BE2C (cell line): Measurements from ENCODE around the gene FMNL2.

Experiments
- DNase-seq: peaks from one replicate; pipeline ENCODE4 v3.0.0-alpha.2; 2020
- H3K27me3 ChIP-seq: fragments of 250-450 bp; sonication (Bioruptor Pico); 2 replicates; pipeline ENCODE4 v1.5.1; 2020; ENCODE audit warnings: mild to moderate bottlenecking
- H3K36me3 ChIP-seq: fragments of 250-450 bp; sonication (Bioruptor Pico); 2 replicates; pipeline ENCODE4 v1.5.1; 2020; ENCODE audit warnings: mild to moderate bottlenecking
- H3K4me1 ChIP-seq: fragments of 250-450 bp; sonication (Bioruptor Pico); 2 replicates; pipeline ENCODE4 v1.5.1; 2020
- H3K4me3 ChIP-seq: 2 replicates; pipeline ENCODE4 v1.5.1; 2011; ENCODE audit warnings: low read depth, low read length
- H3K9me3 ChIP-seq: fragments of 250-450 bp; sonication (Bioruptor Pico); 2 replicates; pipeline ENCODE4 v1.5.1; 2020
- TF ChIP-seq, protein P1 (sequence below): IDR thresholded peaks from 2 replicates; pipeline ENCODE4 v1.5.1; 2012; ENCODE audit warnings: mild to moderate bottlenecking, low read depth, low read length

Gene FMNL2

DNA sequence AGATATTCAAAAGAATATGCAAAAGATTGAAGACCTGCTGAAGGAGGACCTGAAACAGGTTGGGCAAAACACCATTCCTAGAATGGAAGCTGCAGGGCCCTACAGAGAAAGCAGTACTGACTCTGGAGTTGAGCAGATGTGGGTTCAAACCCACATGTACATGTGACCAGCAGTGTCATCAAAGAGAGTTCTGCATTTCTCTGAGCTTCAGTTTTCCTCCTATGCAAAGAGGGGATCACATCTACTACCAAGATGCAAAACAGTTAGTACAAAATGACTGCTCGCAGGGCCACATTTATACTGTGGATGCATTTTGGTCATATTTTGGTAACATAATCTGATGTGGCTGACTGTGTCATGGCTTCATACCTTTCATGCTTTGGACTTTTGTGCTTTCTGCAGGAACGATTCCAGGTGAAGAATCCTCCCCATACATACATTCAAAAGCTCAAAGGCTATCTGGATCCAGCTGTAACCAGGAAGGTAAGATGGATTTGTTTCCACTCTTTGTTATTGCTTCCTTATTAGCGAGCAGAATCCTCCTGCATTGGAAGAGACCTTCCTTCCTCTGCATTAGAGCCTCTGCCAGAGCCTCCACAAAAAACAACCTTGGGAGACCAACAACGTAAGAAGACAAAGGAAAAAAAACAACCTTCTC is 207.5 kb downstream of the FMNL2 start:
- no peaks in the 10 kb centered on the region for H3K4me1 ChIP-seq
- H3K27me3 ChIP-seq, result no peaks in the 10 kb centered on the region
- DNase-seq, result no peak

DNA sequence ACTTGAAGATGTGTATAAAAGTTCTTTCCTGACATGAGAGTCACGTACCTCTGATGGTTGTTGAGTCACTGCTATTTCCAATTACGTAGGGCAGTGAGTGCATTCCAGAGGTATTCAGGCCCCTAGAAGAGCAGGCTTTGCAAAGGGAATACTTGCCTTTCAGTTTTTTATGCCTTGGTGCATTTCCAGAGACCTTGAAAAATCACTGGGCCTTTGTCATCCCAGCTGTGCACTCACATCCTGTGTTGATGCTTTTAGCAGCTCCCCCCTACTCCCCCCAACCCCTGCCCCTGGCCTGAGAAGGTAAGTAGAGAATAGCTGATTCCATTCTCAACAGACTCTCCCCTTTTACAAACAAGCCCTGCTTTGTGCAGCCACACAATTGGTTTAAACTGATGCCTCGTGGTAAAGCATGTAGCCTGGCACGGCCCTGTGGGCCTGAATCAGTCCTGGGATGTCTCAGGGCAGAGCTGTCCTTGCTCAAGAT is 208.1 kb downstream of the FMNL2 start:
- Histone ChIP-seq H3K4me3 (no peak overlapping the region), H3K36me3 (no peaks in the 10 kb centered on the region), H3K27me3 (no peaks in the 10 kb centered on the region), H3K4me1 (no peaks in the 10 kb centered on the region), H3K9me3 (no peaks in the 10 kb centered on the region)
- no peak for DNase-seq
- TF ChIP-seq, protein P1, sequence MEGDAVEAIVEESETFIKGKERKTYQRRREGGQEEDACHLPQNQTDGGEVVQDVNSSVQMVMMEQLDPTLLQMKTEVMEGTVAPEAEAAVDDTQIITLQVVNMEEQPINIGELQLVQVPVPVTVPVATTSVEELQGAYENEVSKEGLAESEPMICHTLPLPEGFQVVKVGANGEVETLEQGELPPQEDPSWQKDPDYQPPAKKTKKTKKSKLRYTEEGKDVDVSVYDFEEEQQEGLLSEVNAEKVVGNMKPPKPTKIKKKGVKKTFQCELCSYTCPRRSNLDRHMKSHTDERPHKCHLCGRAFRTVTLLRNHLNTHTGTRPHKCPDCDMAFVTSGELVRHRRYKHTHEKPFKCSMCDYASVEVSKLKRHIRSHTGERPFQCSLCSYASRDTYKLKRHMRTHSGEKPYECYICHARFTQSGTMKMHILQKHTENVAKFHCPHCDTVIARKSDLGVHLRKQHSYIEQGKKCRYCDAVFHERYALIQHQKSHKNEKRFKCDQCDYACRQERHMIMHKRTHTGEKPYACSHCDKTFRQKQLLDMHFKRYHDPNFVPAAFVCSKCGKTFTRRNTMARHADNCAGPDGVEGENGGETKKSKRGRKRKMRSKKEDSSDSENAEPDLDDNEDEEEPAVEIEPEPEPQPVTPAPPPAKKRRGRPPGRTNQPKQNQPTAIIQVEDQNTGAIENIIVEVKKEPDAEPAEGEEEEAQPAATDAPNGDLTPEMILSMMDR, result no peak

More for the DNA sequence above, 207.5 kb downstream of the FMNL2 start:
- H3K9me3 ChIP-seq, result no peaks in the 10 kb centered on the region
- TF ChIP-seq, protein P1, result no peak
- H3K36me3 ChIP-seq, result no peaks in the 10 kb centered on the region
- no peak overlapping the region for H3K4me3 ChIP-seq

DNA sequence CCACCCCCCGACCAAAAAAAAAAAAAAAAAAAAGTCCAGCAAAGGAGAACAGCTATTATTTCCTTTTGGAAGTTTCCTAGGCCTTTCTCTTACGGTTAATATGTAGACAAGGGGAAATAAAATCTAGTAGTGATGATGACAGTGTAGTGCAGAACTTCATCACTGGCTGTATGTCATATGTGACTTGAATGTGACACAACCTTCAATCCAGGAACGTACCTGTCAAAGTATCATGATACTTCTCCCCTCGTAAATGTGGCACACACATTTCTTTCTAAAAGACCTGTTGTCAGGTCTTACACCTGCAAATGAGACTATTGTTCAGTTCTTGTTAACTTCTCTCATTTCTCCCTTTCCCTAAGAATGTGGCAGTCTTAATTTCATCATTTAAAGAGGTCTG is 208.7 kb downstream of the FMNL2 start:
- Histone ChIP-seq H3K36me3 (no peaks in the 10 kb centered on the region), H3K27me3 (no peaks in the 10 kb centered on the region), H3K9me3 (no peaks in the 10 kb centered on the region), H3K4me1 (no peaks in the 10 kb centered on the region), H3K4me3 (no peak overlapping the region)
- TF ChIP-seq, protein P1, result no peak
- no peak for DNase-seq

DNA sequence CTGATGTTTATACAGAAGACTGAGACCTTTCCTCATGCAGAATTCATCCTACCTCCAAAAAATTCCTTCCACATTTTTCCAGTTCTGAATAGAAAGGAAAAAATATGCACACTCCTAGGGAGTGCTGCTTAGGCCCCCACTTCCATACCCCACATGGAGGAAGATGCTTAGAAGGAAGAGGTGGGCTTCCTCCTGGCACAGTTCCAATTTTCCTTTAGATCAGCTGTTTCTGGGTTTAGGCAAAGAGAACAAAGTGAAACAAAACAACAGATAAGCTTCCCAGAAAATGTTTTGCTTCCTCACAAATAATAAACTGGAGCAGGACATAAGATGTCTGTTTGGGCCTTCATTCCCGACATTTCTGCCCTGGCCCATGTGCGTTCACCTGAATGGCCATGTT is 209.7 kb downstream of the FMNL2 start:
- no peaks in the 10 kb centered on the region for H3K27me3 ChIP-seq
- H3K9me3 ChIP-seq, result no peaks in the 10 kb centered on the region
- no peaks in the 10 kb centered on the region for H3K4me1 ChIP-seq
- TF ChIP-seq, protein P1, result no peak
- DNase-seq, result no peak
- H3K36me3 ChIP-seq, result no peaks in the 10 kb centered on the region
- H3K4me3 ChIP-seq, result no peak overlapping the region

DNA sequence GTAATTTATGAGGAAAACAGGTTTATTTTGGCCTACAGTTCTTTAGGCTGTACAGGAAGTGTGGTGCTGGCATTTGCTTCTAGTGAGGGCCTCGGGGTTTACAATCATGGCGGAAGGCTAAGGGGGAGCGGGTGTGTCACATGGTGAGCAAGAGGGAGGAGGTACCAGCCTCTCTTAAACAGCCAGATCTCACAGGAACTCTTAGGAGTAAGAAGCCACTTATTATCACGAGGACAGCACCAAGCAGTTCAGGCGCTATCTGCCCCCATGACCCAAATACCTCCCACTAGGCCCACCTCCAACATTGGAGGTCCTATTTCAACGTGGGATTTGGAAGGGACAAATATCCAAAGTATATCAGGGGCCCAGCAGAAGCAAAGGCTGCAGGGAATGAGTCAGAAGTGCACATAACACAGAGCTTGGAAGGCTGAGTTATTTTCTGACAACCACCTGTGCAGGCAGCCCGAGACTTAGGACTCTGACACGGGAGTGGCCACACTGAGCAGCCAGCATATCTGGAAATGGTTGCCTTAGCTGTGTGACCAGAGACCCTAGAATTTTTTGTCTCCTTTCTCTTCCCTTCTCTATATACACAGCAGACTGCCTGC is 211.4 kb downstream of the FMNL2 start:
- no peak for DNase-seq
- TF ChIP-seq, protein P1, result no peak

DNA sequence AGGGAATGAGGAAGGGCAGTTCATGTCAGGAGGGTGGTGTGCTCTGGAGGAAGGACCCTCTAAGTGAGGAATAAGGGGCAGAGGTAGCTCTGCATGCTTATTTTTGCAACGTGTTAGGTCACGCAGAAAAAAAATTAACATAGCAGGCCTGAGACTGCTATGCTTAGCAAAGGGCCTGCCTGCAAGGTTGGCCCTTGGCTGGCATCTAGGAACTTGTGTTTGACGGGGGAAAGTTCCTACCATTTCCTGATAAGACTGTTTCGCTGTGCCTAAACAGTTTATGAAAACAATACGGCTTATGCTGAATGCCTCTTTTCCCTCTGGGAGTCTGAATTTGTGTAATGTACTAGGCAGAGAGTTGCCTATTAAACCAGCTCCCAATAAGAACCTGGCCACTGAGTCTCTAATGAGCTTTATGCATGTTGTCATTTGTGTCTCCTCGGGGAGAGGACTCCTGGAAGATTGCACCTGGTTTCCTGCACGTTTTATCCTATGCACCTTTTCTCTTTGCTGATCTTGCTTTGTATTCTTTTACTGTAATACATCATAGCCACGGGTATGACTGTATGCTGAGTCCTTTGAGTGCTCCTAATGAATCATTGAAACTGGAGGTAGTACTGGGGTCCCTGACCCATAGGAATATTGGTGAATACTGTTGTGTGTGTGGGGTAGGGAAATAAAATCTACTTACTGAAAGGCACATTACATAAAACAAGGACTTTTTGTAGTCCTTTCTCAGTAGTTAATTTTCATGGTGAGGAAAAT is 213.3 kb downstream of the FMNL2 start:
- TF ChIP-seq, protein P1, result no peak
- Histone ChIP-seq H3K27me3 (no peaks in the 10 kb centered on the region), H3K4me1 (no peaks in the 10 kb centered on the region), H3K9me3 (no peaks in the 10 kb centered on the region), H3K4me3 (no peak overlapping the region), H3K36me3 (no peaks in the 10 kb centered on the region)
- DNase-seq, result no peak

More for the DNA sequence above, 211.4 kb downstream of the FMNL2 start:
- no peak overlapping the region for H3K4me3 ChIP-seq
- no peaks in the 10 kb centered on the region for H3K36me3 ChIP-seq
- no peaks in the 10 kb centered on the region for H3K9me3 ChIP-seq
- no peaks in the 10 kb centered on the region for H3K27me3 ChIP-seq
- no peaks in the 10 kb centered on the region for H3K4me1 ChIP-seq
